GM18951 (cell line): ENCODE measurements around the gene ROBO1.

Experiments used
- POLR2A ChIP-seq: IDR thresholded peaks from 4 replicates; pipeline ENCODE4 v1.6.1; 2011; ENCODE audit warnings: mild to moderate bottlenecking; ENCODE audit not compliant: insufficient read length, insufficient read depth; ENCODE audit errors: extremely low read depth
- in situ Hi-C: fragments of 300-500 bp; cut with MboI; formaldehyde crosslinking; loops from one replicate; pipeline ENCODE4 v1.12.0; 2022; ENCODE audit warnings: low sequenced_read_pairs, mixed read lengths, inconsistent platforms; ENCODE audit not compliant: unreplicated experiment

Gene ROBO1

DNA sequence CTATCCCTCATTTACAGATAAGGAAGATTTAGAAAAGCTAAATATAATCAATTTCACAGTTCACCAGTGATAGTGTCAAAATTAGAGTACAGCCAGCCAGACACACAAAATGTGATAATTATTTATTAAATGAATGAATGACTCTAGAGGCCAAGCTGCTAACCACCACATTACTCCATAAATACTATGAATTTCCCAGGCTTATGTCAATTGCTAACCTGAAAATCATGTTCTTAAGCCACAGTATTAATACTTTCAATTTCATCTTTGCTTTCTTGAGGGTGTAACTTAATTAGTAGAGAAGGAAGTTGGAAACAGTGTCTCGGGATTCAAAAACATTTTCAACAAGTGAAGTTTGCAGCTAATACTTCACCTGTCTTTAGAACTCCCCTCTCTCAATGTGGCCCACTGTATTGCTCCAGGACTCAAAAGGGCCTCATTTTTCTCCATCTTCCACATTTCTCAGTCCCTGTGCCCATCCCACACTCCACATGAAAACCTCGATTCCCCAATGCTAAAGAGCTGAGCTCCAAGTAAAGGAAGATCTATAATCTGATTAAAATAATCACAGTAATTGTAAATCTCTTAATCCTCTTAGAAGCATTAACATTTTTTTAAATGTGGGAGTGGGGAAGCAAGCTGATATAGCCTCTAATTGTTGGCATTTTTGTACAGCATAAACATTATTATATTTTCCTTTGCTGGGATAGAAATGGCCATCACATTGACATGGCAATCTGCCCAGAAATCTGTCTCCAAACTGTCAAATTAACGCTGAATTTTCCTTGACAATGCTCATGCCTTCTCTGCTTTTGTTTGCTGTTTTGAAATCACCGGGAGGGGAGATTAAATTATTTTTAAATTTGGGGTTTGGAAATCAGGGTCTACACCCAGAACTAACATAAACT is 765.1 kb downstream of the ROBO1 start:
- TF ChIP-seq POLR2A: no peak
- in situ Hi-C loops: no loop called here

DNA sequence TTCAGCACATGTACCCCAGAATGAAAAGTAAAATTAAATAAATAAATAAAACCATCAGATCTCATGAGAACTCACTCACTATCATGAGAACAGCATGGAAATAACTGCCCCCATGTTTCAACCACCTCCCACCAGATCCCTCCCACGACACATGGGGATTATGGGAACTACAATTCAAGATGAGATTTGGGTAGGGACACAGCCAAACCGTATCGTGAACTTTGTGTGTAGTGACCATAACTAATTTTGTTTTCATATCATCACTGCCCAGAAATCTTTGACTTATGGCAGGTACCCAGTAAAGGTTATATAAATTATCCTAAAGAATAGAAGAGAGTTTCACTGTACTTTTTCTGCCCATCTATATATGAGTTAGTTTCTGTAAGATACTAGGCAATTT is 766.5 kb downstream of the ROBO1 start:
- in situ Hi-C loops: no loop called here
- no peak for TF ChIP-seq POLR2A

- TF ChIP-seq POLR2A: no peak
- in situ Hi-C loops: no loop called here
These were observed 768.7 kb downstream of the ROBO1 start for GRCh38 chr3:78999139-78999538.

DNA sequence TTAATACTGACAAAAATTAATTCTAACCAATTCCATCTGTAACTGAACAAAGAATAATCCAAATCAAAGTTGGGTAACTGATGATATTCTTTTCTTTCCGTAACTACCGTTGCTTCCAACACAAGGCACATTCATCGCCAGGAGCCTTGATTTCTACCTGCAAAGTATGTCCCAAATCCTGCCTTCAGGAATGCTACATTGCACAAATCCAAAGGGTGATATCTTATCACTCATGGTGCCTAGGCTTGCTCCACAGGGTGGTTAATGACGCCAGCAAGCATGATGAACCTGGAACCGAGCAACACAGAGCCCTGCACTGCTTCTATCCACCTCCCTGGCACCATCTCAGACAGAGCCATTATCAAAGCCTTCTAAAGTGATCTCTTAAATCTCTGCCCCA is 772.7 kb downstream of the ROBO1 start:
- in situ Hi-C loops: no loop called here
- TF ChIP-seq POLR2A: no peak

- in situ Hi-C loops: no loop called here
- no peak for TF ChIP-seq POLR2A
These were observed 773.4 kb downstream of the ROBO1 start for GRCh38 chr3:78994174-78995027.

- TF ChIP-seq POLR2A: no peak
- in situ Hi-C loops: no loop called here
These were observed 774.4 kb downstream of the ROBO1 start for GRCh38 chr3:78993375-78993774.

DNA sequence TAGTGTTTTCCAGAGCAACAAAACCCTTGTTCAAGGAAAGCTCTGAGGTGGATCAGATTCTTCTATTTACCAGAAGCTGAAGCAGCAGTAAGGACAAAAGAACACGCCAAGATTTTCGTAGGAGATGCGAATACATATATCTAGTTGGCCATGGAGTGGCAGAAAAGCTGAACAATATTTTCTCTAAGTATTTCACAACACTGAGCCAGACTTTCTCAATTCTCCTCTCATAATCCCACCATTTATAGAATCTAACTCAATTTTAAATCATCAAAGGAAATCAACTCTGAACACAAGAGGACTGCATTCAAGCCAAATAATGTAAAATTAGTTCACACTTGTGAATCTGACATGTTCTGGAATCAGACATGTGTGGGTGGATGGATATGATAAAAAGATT is 775.0 kb downstream of the ROBO1 start:
- TF ChIP-seq POLR2A: no peak
- in situ Hi-C loops: no loop called here

DNA sequence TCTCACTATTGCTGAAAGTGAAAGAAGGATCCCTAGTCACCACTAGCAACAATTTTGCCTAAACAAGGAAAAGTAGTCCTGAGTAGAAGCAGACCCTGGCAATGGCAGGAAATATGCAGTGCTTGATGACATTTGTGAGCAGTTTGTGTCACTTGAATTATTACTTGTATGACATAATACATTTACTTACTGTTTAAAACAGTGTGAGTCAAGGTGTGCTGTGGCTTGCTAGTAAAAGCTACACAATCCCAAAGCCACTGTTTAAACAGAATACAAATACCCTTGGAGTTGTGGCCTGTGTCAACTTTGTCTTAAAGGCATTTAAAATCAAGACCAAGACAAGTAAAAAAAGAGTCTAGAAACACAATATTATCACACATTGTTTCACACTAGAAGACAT is 775.4 kb downstream of the ROBO1 start:
- no peak for TF ChIP-seq POLR2A
- in situ Hi-C loops: no loop called here

DNA sequence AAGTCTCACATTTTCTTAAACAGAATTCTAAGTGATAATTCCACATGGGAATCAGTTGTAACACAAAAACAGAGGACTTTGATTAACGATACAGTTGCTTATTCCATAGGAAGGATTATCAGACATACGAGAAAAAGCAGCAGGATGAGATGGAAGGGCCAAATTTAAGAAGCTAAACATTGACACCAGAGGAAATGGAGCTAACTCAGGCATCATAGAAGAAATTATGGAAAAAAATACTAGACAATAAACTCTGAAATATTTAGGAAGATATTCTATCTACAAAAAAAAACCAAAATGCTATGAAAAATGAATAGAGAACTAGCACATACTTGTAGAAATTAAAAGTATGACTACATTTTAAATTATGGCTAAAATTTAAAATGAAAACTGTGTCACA is 776.1 kb downstream of the ROBO1 start:
- in situ Hi-C loops: no loop called here
- no peak for TF ChIP-seq POLR2A

GRCh38 chr3:78990156-78990555 is 777.6 kb downstream of the ROBO1 start:
- no peak for TF ChIP-seq POLR2A
- in situ Hi-C loops: no loop called here

DNA sequence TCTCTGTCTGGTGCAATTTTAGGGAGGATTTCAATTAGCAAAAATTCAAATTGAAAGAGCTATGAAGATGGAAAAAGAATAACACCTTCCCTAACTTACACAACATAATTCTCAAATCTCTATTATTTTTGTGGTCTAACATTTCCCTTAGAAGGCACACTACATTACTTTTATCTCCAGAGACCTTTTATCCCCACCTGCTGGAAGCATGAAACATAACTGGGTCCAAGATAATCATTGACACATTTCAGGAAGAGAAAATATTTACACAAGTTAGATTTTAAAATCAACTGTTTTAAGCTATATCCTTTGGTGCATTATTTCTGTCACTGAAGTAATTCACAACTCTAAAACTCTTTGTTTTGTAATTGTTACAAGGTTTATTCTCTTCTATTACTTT is 779.5 kb downstream of the ROBO1 start:
- in situ Hi-C loops: no loop called here
- TF ChIP-seq POLR2A: no peak

DNA sequence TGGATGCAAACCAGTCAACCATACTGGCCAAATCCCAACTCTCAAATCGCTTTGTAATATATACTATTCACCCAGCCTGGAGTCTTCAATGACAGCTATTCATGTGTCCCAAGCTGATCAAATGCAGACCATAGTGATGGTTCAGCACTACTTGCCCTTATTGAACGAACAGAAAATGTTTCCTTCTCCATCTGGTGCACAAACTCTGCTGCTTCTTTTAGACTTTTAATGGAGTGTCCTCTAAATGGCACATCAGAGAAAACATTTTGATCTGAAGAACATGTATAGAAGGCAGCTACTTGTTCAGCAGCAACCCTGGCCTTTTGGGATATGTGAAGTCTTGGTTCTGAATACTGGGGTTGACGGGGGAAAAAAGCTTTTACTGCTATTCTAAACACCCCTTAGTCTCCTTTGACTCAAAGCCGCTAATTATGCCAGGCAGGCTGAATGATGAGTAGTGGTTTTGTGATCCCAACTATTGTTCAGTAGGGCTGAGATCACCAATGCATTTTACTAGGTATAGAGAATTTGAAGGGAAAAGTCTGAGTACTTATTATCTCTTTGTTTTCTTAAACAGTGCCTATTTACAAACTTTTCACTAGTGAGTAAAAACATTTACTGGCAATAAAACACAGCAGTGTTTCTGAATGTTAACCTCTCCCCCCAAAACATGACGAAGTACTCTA is 781.2 kb downstream of the ROBO1 start:
- in situ Hi-C loops: no loop called here

GRCh38 chr3:78985981-78986380 is 781.8 kb downstream of the ROBO1 start:
- TF ChIP-seq POLR2A: no peak
- in situ Hi-C loops: no loop called here

More for the DNA sequence above, 781.2 kb downstream of the ROBO1 start:
- no peak for TF ChIP-seq POLR2A
